IPS-18a (cell line): Measurements from ENCODE around the gene KANK2.

Source experiments
- H3K27ac ChIP-seq: one replicate; pipeline ENCODE4 v1.5.1; 2013; ENCODE audit warnings: low read length
- H3K27me3 ChIP-seq: one replicate; pipeline ENCODE4 v1.6.1; 2013; ENCODE audit warnings: mild to moderate bottlenecking, low read length; ENCODE audit not compliant: control insufficient read depth, insufficient read depth
- H3K36me3 ChIP-seq: one replicate; pipeline ENCODE4 v1.6.1; 2013; ENCODE audit warnings: low read depth, low read length; ENCODE audit not compliant: control insufficient read depth
- H3K4me1 ChIP-seq: one replicate; pipeline ENCODE4 v1.6.1; 2013; ENCODE audit warnings: low read depth, low read length; ENCODE audit not compliant: control insufficient read depth
- H3K4me3 ChIP-seq: one replicate; pipeline ENCODE4 v1.5.1; 2013; ENCODE audit warnings: low read length
- H3K9ac ChIP-seq: one replicate; pipeline ENCODE4 v1.6.1; 2013; ENCODE audit warnings: mild to moderate bottlenecking, low read length, moderate library complexity
- H3K9me3 ChIP-seq: one replicate; pipeline ENCODE4 v1.6.1; 2013; ENCODE audit warnings: low read depth, low read length; ENCODE audit not compliant: control insufficient read depth

The KANK2 gene

DNA sequence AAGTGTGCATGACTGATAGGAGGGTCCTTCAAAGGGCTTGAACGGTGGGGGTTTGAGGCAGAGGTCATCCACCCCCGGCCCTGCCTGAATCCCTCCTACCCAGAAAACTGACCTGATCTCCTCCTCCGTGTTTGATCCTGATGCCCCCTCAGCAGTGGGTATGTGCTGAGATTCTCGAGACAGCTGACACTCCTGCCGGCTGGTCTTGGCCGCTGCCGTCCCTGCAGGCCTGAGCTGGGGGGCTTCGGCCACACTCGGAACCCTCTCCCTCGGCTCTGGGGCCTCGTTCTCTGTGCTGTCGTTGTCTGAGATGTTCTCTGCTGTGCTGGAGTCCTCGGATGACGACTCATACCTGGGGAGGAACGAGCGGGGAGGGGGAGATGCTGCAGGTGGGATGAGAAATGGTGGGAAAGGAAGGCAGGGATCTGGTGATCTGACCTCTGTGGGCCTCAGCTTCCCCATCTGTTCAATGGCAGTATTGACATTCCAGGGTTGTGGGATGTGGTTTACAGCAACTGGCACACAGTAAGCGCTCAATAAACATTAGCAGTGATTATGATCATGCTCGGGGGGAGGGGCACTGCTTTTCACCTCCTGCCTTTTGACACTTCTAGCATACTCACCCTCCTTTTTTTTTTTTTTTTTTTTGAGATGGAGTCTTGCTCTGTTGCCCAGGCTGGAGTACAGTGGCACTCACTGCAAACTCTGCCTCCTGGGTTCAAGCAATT lies 20.7 kb downstream of the KANK2 start:
- Histone ChIP-seq H3K9me3 (no peaks in the 10 kb centered on the region), H3K27ac (no peak overlapping the region), H3K4me1 (no peaks in the 10 kb centered on the region), H3K36me3 (peaks cover 13% of the 10 kb centered on the region), H3K9ac (no peak overlapping the region), H3K4me3 (no peak overlapping the region), H3K27me3 (no peaks in the 10 kb centered on the region)

DNA sequence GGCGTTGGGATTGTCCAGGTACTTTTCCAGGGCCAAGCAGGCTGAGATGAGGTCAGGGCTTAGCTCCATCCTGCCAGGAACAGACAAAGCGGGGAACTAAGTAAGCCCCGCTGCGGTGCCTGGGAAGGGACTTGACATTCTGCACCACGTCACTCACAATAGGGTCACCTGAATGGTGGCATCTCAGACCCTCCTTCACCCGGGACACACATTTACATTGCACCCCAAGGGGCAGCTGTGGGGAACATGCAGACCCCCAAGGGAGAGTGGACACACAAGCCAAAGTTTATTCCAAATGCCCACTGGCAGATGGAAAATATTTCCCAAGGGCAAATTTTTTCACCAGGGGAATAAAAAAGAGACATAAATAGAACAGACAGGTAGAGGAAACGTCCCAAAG lies 21.4 kb downstream of the KANK2 start:
- H3K36me3 ChIP-seq, result peaks cover 13% of the 10 kb centered on the region
- no peak overlapping the region for H3K27ac ChIP-seq
- no peak overlapping the region for H3K4me3 ChIP-seq
- no peaks in the 10 kb centered on the region for H3K9me3 ChIP-seq
- H3K27me3 ChIP-seq, result no peaks in the 10 kb centered on the region
- no peak overlapping the region for H3K9ac ChIP-seq
- no peaks in the 10 kb centered on the region for H3K4me1 ChIP-seq

DNA sequence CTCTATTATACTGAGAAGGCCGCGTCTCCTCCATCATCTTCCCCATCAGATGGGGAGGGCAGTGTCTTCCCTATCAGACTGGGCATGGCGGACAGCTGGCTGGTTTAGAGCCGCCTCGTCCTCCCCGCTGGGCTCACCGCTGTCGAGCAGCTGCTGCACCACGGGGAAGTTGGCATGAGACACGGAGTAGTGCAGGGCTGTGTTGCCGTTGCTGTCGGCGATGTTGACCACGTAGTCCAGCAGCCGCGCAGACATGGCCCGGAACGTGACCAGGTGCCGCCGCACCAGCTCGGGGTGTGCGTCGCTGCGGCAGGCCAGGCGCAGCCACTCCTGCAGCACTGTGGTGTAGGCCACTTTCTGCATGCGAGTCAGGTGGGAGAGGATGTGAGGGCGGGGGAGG lies 23.0 kb downstream of the KANK2 start:
- H3K36me3 ChIP-seq, result peaks cover 19% of the 10 kb centered on the region
- no peak overlapping the region for H3K4me3 ChIP-seq
- no peaks in the 10 kb centered on the region for H3K4me1 ChIP-seq
- no peaks in the 10 kb centered on the region for H3K27me3 ChIP-seq
- H3K9ac ChIP-seq, result no peak overlapping the region
- H3K9me3 ChIP-seq, result no peaks in the 10 kb centered on the region
- no peak overlapping the region for H3K27ac ChIP-seq

DNA sequence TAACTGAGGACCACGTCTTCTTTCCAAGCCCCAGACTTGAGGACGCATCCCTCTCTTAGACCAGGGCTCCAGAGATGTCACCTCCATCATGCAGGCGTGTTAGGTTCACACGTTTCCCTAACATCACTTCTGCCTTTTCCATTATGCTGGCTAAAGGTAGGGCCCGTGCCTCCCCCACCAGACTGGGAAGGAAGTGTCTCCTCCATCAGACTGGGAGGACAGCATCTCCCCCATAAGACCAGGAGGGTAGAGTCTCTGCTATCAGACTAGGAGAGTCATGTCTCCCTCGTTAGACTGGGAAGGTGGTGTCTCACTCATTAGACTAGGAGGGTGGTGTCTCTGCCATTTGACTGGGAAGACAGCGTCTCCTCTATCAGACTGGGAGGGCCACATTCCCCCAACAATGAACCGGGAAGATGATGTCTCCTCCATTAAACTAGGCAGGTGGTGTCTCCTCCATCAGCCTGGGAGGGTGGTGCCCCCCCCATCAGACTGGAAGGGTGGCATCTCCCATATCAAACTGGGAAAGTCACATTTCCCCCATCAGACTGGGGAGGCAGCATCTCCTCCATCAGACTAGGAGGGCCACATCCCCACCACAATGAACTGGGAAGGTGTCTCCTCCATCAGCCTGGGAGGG lies 23.7 kb downstream of the KANK2 start:
- Histone ChIP-seq H3K27ac (no peak overlapping the region), H3K4me3 (no peak overlapping the region), H3K4me1 (no peaks in the 10 kb centered on the region), H3K9ac (no peak overlapping the region), H3K27me3 (no peaks in the 10 kb centered on the region), H3K36me3 (peaks cover 20% of the 10 kb centered on the region), H3K9me3 (no peaks in the 10 kb centered on the region)

DNA sequence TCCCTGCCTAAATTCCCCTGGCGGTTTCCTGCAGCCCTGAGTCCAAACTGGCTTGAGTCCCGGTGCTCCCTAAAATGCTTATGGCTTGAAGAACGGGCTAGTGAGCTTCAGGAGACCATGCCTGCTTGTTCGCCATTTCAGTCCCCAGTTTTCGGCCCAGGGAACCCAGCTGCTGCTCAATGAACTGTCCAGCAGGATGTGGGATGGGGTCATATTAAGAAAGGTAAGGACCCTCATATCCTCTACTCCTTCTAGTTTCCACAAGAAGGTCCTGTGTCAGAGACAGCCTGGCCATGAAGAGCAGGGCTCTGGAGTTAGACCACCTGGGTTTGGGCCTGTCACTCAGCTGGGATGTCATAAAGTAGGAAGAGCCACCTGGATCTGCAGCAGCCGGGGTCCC lies 24.8 kb downstream of the KANK2 start:
- no peak overlapping the region for H3K9ac ChIP-seq
- H3K4me3 ChIP-seq, result no peak overlapping the region
- H3K27me3 ChIP-seq, result no peaks in the 10 kb centered on the region
- no peaks in the 10 kb centered on the region for H3K9me3 ChIP-seq
- peaks cover 23% of the 10 kb centered on the region for H3K36me3 ChIP-seq
- no peak overlapping the region for H3K27ac ChIP-seq
- no peaks in the 10 kb centered on the region for H3K4me1 ChIP-seq

DNA sequence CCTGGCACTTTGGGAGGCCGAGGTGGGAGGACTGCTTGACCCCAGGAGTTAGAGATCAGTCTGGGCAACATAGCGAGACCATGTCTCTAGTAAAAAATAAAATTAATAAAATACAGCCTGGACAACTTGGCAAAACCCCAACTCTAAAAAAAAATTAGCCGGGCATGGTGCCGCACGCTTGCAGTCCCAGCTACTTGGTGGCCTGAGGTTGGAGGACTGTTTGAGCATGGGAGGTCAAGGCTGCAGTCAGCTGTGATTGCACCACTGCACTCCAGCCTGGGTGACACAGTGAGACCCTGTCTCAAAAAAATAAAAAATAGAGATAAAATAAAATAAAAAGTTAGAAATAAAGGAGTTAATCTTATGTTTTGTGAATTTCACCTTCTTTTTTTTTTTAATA lies 26.2 kb downstream of the KANK2 start:
- no peak overlapping the region for H3K9ac ChIP-seq

DNA sequence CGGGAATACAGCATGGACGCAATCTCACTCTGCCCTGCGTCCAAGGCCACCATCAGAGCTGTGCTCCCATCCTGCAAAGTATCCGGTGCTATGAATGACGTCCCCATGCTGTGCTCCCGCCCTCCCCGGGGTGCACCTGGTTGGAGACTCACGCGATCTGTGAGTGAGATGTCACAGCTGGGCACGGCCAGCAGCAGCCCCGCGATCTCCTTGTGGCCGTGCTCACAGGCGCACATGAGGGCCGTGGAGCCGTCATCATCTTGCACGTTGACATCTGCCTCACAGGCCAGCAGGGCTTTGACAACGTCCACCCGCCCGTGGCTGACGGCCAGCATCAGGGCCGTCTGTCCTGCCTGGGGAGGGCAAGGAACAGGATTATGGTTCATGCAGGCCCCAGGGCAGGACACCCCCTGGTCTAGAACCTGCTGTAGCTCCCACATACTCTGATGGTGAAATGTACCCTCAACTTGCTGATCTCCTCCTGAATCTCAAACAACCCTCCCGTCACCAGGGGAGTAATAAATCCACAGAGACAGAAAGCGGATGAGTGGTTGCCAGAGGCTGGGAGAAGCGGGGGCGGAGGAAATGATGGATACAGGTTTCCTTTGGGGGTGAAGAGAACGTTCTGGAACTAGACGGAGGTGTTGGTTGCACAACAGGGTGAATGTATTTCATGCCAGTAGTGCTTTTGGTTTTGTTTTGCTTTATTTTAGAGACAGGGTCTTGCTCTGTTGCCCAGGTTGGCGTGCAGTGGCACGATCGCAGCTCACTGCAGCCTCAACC lies 27.3 kb downstream of the KANK2 start:
- Histone ChIP-seq H3K4me3 (no peak overlapping the region), H3K27me3 (no peaks in the 10 kb centered on the region), H3K9ac (no peak overlapping the region), H3K9me3 (no peaks in the 10 kb centered on the region), H3K4me1 (no peaks in the 10 kb centered on the region), H3K36me3 (peaks cover 19% of the 10 kb centered on the region), H3K27ac (no peak overlapping the region)

More for the DNA sequence above, 26.2 kb downstream of the KANK2 start:
- H3K4me1 ChIP-seq, result no peaks in the 10 kb centered on the region
- H3K27me3 ChIP-seq, result no peaks in the 10 kb centered on the region
- H3K4me3 ChIP-seq, result no peak overlapping the region
- H3K27ac ChIP-seq, result no peak overlapping the region
- H3K9me3 ChIP-seq, result no peaks in the 10 kb centered on the region
- H3K36me3 ChIP-seq, result peaks cover 19% of the 10 kb centered on the region

DNA sequence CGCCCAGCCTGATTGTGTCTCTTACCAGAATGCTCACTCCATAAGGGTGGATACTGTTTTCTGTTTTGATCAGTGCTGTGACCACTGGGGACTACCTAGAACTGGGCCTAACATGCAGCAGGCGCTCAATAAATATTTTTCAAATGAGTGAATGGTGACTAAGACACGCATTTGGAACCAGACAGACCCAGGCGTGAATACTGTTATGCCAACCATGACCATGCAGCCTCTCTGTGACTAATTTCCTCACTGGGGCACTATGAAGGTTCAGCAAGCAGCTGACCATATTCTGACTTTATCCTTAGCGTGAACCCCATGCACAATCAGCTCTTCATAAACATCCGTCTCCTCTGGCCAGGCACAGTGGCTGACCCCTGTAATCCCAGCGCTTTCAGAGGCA lies 28.8 kb downstream of the KANK2 start:
- H3K9me3 ChIP-seq, result no peaks in the 10 kb centered on the region
- H3K27ac ChIP-seq, result no peak overlapping the region
- no peak overlapping the region for H3K4me3 ChIP-seq
- H3K4me1 ChIP-seq, result no peaks in the 10 kb centered on the region
- no peak overlapping the region for H3K9ac ChIP-seq
- peaks cover 16% of the 10 kb centered on the region for H3K36me3 ChIP-seq
- no peaks in the 10 kb centered on the region for H3K27me3 ChIP-seq

DNA sequence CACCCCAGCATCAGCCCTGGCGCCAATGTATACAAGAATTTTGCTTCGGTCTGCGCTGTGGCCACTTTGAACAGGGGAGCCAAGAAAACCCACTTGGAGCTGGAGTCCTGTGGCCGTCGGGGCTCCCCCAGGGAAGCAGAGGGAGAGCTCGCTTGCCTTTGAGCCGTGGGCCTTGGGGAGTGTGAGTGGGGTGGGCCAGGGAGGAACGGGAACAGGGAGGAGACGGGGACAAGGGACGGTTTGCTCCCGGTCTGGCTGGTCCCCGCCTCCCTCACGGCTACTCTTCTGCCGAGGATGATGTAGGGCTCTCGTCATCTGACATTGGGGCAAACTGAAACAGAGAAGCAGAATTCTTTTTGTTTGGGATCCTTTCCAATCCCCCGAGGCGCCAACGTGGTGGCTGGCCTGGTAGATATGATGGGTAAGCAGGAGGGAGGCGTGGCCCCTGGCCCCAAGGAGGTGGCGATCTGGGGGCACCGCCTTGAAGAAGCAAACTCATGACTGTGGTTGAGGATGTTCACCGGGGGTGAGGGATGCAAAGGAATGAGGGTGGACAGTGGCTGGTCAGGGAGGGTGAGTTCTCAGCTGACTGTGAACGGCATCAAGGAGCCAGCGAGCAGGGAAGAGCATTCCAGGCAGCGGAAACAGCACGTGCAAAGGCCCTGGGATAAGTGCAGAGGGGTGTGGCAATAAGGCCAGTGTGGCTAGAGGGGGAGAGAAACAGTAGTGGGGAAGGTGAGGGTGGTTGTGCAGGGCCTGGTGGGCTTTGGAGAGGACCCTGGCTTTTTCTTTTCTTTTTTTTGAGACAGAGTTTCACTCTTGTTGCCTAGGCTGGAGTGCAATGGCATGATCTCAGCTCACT lies 30.8 kb downstream of the KANK2 start:
- H3K9me3 ChIP-seq, result no peaks in the 10 kb centered on the region
- peaks cover 10% of the 10 kb centered on the region for H3K36me3 ChIP-seq
- no peak overlapping the region for H3K9ac ChIP-seq
- H3K27me3 ChIP-seq, result no peaks in the 10 kb centered on the region
- no peak overlapping the region for H3K27ac ChIP-seq
- no peak overlapping the region for H3K4me3 ChIP-seq
- no peaks in the 10 kb centered on the region for H3K4me1 ChIP-seq

DNA sequence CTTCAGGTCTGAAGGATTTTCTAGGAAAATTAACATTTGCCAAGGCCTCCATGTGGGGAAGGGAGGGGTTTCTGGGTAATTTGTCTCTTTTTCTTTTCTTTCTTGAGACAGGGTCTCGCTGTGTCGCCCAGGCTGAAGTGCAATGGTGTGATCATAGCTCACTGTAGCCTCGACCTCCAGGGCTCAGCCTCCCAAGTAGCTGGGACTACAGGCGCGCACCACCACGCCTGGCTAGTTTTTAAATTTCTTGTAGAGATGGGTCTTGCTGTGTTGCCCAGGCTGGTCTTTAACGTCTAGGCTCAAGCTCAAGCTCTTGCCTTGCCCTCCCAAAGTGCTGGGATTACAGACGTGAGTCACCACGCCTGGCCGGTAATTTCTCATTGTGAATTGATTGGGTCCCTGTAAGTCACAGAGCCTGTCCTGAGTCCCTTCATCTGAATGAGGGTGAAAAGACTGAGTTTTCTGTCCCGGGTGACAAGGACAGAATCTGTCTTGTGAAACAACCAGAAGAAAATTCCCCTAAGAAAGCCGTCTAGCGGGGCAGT lies 31.8 kb downstream of the KANK2 start:
- H3K27ac ChIP-seq, result no peak overlapping the region

DNA sequence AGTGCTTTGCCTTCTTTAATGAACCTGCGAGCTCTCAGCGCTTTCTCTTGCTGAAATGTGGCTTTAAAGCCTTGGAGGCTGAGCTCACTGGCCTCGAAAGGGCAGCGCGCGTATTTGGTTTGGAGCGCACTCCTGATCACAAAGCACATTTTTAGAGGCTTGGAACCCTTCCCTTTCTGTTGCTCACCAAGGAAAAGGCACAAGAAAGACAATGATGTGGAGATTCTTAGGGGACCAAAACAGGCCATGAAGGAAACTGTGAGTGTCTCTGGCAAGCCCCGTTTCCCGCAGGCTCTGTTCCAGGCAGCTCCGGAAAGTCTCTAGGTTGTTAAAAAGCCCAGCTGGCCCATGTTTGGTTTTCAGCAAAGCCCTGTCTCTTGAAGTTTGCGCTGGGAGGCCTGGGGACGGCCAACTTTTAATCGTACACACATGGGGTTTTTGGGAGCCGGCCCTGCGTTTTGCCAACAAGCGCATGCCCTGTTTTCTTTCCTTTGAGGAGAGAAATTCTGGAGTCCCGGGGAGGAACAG lies 32.4 kb downstream of the KANK2 start:
- Histone ChIP-seq H3K9me3 (no peaks in the 10 kb centered on the region), H3K4me1 (no peaks in the 10 kb centered on the region), H3K4me3 (no peak overlapping the region), H3K9ac (no peak overlapping the region), H3K27ac (no peak overlapping the region), H3K36me3 (peaks cover 10% of the 10 kb centered on the region), H3K27me3 (no peaks in the 10 kb centered on the region)

More for the DNA sequence above, 31.8 kb downstream of the KANK2 start:
- Histone ChIP-seq H3K4me1 (no peaks in the 10 kb centered on the region), H3K27me3 (no peaks in the 10 kb centered on the region), H3K9me3 (no peaks in the 10 kb centered on the region), H3K36me3 (peaks cover 10% of the 10 kb centered on the region), H3K4me3 (no peak overlapping the region), H3K9ac (no peak overlapping the region)
